ENCODE results near the gene TWIST2.

The TWIST2 gene

DNA sequence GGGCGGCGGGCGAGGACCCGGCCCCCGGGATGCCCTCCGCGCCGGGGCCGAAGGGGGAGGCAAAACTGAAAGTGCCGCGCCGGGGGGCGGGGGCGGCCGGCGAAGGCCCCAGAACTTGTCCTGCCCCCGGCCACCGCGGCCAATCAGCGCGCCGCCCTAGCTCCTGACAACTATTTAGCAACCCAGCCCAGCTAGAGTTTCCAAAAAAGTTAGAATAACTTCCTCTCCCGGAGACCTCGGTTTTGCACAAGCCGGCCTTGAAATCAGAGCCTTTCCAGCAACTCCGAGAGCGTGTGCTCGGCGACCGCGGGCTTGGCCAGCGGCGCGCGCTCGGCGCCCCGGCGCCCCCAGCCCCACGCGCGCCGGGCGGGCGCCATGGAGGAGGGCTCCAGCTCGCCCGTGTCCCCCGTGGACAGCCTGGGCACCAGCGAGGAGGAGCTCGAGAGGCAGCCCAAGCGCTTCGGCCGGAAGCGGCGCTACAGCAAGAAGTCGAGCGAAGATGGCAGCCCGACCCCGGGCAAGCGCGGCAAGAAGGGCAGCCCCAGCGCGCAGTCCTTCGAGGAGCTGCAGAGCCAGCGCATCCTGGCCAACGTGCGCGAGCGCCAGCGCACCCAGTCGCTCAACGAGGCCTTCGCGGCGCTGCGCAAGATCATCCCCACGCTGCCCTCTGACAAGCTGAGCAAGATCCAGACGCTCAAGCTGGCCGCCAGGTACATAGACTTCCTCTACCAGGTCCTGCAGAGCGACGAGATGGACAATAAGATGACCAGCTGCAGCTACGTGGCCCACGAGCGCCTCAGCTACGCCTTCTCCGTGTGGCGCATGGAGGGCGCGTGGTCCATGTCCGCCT is at the start of gene TWIST2:
TWIST2 (plus strand) TSS at position 245 of the 850 bp plus-strand sequence; CDS start at position 376, 131 bp downstream.
- no peak for DNase-seq (ENCODE audit: low spot score)

DNA sequence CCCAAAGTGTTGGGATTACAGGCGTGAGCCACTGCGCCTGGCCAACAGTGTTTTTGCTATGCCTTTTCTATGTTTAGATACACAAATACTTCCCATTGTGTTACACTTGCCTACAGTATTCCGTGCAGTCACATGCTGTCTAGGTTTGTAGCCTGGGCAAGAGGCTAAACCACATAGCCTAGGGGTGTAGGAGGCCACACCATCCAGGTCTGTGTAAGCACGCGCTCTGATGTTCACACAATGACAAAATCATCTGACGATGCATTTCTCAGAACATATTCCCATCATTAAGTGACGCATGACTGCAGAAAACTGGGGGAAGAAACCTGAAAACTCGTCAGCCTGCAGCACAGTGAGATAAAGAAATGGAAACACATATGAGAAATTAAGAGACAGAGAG is 46.1 kb upstream of the TWIST2 start:
- DNase-seq (ENCODE audit: low spot score) = no peak

DNA sequence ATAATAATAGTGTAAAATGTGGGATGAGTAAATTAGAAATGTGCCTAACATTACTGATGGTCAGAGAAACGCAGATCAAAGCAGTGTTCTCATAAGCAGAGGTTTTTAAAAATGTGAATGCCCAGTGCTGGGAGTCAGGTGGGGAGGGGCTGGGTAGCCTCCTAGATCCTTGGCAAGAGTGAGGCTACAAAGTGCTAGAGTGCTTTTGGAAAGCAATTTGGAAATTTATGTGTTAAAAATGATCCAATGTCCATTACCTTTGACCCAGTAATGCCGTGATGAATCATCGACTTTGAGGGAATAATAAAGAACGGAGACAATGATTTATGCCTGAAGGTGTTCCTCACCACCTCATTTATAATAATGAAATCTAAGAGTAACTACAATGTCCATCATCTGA is 44.9 kb upstream of the TWIST2 start:
- DNase-seq (ENCODE audit: low spot score) = no peak

GRCh38 chr2:238803996-238804870 is 43.7 kb upstream of the TWIST2 start:
- no peak for DNase-seq (ENCODE audit: low spot score)

- no peak for DNase-seq (ENCODE audit: low spot score)
These were observed 39.1 kb upstream of the TWIST2 start for GRCh38 chr2:238808761-238809160.

DNA sequence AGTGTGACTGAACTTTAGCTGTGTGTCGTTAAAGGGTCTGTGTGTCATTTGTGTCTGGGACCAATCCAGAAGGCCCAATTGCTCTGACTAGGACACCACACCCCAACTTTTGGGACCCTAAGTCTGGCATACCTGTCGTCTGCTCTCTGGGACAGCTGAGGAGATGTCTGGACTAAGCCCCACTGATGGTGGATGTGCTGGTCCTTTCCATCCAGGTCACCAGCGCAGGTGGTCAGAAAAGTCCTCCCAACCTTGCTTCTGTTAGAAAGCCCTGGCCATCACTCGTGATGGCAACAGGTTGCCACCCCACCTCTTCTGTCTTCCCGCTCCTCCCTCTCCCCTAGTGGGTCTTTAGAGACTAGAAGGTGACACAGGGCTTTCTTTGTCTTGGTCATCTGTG is 37.6 kb upstream of the TWIST2 start:
- no peak for DNase-seq (ENCODE audit: low spot score)

DNA sequence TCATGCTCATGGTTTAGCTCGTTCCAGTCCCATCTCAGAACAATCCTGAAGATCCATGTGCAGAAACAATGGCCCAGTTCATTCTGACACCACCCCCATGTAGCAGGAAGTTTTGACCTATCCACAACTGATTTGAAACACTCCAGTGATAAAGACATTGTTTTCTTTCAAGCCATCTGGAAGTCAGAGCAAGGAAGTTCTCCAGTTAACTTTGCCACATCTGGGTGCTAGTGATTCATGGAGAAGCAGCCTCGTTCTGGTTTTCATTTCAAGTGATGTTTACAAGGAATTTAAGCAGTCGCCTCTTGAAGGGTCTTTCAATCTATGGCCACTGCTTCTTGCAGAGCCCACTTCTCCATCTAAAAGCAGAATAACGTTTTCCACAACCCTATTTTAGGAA is 36.6 kb upstream of the TWIST2 start:
- DNase-seq (ENCODE audit: low spot score) = no peak

- DNase-seq (ENCODE audit: low spot score) = no peak
These were observed 36.1 kb upstream of the TWIST2 start for GRCh38 chr2:238811759-238812158.

- no peak for DNase-seq (ENCODE audit: low spot score)
These were observed 34.8 kb upstream of the TWIST2 start for GRCh38 chr2:238813109-238813508.

DNA sequence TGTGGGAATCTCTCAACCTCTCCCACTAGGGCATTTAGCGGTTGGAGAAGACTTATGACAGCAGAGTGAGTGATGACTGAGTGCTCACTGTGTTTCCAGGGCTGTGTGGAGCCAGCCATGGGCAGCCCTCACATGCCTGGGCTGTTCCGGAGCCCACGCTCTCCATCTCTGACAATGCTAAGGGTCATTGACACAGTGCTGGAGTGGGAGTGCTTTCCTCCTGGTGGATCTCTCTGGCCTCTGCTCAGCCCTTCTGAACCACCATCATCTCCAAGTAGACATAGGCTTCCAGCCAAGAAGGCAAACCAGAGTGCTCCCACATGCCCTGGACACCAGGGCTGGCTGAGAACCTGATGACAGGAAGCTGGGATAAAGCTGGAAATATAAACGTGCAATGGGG is 33.1 kb upstream of the TWIST2 start:
- no peak for DNase-seq (ENCODE audit: low spot score)

DNA sequence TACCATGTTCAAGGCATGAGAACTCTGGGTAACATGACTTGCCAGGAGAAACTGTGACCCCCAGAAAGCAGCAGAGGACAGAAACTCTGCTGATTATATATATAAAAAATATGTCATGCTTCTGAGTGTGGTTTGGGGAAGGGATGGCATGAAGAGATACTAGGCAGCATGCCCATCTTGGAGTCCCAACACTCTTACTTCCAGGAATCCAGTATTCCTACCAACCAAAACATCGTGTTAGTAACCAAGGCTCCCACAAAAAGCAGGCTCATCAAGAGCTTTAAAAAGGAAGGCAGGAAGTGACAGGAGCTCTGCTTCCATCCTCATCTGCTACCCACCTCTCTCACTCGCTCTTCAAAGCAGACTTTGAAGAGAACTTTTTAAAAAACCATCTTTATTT is 31.6 kb upstream of the TWIST2 start:
- DNase-seq (ENCODE audit: low spot score) = no peak

- no peak for DNase-seq (ENCODE audit: low spot score)
These were observed 30.5 kb upstream of the TWIST2 start for GRCh38 chr2:238817382-238817781.

DNA sequence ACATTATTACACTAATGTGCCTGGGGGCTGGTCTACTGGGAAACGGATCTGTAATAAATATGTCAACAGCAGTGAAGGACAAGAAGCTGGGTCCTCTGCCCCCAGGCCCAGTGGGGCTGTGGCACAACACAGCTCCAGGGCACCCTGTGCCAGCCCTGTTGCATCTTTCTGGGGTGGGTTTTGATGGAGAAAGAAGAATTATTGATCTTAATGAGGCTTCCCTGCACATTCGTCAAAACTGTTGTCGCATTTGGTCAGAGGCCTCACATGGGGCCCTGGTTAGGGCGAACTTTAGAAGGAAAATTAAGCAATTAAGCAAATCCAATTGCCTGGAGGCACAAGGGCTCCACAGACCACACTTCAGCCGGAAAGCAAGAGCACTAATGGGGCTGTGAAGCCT is 30.0 kb upstream of the TWIST2 start:
- DNase-seq (ENCODE audit: low spot score) = no peak

DNA sequence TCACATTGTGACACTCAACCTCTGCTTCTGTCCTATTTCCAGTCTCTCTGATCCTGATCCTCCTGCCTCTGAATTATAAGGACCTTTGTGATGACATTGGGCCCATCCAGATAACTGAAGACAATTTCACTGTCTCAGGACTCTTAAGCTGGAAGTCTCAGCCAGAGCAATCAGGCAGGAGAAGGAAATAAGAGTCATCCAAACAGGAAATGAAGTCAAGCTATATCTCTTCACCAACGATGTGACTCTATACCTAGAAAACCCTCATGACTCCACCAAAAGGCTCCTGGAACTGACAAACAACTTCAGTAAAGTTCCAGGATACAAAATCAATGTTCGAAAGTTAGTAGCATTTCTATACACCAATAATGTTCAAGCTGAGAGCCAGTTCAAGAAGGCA is 29.3 kb upstream of the TWIST2 start:
- no peak for DNase-seq (ENCODE audit: low spot score)

- no peak for DNase-seq (ENCODE audit: low spot score)
These were observed 27.7 kb upstream of the TWIST2 start for GRCh38 chr2:238820197-238820596.

- DNase-seq (ENCODE audit: low spot score) = no peak
These were observed 27.0 kb upstream of the TWIST2 start for GRCh38 chr2:238820916-238821315.

DNA sequence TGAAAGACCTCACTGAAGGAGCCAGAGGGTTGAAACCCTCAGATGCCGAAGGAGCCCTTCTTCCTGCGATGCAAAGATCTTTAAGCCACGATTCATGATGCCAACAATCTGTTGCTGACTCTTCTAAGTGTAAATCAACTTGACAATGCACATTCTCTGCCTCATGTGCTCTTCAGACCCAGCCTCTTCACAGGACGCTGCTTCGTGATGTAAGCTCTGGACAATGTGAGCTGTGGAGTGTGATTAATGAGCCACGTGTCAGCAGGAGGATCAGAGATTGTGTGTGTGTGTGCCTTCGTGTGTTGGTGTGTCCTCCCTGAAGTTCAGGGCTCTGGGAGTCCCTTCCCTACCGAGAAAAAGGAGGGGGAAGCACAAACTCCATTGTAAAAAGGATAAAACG is 26.5 kb upstream of the TWIST2 start:
- no peak for DNase-seq (ENCODE audit: low spot score)

GRCh38 chr2:238821944-238822670 is 25.8 kb upstream of the TWIST2 start:
- no peak for DNase-seq (ENCODE audit: low spot score)

DNA sequence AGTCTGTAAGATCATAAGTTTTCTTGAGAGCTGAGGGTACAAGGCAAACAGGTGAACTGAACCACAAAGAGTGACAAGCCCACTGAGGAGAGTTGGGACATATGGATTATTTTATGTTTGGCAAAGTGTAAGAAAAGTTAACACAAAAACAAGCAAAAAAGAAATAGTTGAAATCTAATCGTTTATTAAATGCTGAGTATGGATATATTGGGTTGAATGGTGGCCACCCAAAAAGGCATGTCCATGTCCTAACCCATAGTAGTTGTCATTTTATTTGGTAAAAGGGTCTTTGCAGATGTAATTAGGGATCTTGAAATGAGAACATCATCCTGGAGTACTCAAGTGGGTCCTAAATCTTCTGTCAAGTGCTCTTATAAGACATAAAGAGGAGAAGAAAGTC is 24.9 kb upstream of the TWIST2 start:
- no peak for DNase-seq (ENCODE audit: low spot score)

GRCh38 chr2:238831177-238831576 is 16.7 kb upstream of the TWIST2 start:
- DNase-seq (ENCODE audit: low spot score) = no peak

- no peak for DNase-seq (ENCODE audit: low spot score)
These were observed 12.9 kb upstream of the TWIST2 start for GRCh38 chr2:238834982-238835381.

- no peak for DNase-seq (ENCODE audit: low spot score)
These were observed 12.1 kb upstream of the TWIST2 start for GRCh38 chr2:238835726-238836301.

All from CD4-positive, alpha-beta T cell treated with Interleukin-15 for 4 hours (primary cell).